ENCODE data around the gene ATF7.

DNA sequence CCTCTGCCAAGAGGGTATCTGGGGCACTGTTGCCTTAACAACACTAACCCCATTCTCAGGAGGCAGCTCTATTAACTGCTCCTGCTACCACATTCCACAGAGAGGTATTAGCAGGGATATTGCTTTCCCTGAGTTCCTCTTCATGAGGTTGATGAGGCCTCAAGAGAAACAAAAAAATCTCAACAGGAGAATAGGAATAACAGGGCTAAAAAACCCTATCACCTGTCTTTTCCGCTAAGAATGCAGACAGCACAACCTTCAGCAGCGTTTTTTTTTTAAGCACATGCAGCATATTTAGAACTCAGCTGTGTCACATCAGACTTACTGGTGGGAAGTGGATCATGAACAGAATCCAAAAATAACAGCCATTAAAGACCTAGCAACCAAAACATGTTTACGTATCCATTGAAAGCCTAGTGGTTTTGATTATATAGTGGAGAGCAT is 29.2 kb downstream of the ATF7 start:
- TF ChIP-seq EZH2 (IDR thresholded peaks at IDR 0.05; ENCODE audit: insufficient read depth, poor library complexity, severe bottlenecking) (no peak), EZH2phosphoT487 (IDR thresholded peaks at IDR 0.05; ENCODE audit: insufficient read depth, low read depth) (no peak)

All from GM23248 (cell line).